ENCODE measurements around the gene ZNF580. TPM values are rescaled to one million over a fixed set of nuclear protein-coding genes. Genes with fewer than 3 reads are reported as not detected.

The ZNF580 gene
- 7.1 and 8.8 TPM in 2 replicates for total RNA-seq

DNA sequence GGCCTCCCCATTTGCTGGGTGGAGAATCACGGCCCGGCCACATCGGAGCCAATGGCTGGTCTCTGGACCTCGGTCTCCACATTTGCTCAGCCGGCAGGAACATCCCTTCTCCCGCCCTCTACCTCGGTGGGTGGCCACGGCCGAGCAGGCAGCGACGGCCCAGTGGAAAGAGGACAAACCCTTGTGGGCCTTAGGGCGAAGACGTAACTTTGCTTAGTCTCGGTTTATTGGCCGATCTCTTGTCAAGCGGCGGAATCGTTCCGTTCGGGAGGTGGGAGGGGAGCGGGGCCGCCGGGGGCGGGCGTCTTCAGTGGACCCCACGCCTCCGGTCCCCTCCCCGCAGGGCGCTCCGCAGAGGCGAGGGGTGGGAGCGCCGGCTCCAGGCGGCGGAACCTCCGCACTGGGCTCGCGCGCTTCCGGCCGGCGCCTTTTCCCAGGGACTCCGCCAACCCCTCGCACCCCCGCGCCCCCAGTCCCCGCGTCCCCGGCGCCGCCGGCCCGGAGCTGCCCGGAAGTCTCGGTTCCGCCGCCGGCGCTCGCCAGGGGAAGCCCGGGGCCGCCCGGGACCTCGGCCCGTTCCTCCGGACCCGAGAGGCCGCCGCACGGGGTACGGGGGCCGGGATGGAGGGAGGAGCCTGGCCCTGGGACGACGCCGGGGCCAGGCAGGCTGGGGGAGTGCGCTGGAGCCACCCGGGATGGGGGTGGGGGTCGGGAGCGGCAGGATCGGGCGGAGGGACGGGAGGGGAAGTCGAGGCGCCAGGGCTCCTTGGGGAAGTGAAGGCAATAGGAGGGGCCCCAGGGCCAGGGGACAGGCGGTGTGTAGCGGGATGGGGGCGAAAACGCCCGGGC, at the start of gene ZNF580:
Gene ZNF580 (plus strand): TSS at position 426 of the 849 bp plus-strand sequence. CDS start 1,507 bp downstream, outside the sequence.

GRCh38 chr19:55599468-55599841, 41.3 kb upstream of the ZNF580 start, which contains the start of gene FIZ1:
FIZ1 (minus strand) TSS chr19:55599517; CDS start chr19:55597865, 1,652 bp downstream.

GRCh38 chr19:55599842-55600661, 40.8 kb upstream of the ZNF580 start, which contains the start of gene ZNF524:
ZNF524 (plus strand) TSS chr19:55600288; CDS start chr19:55602113, 1,825 bp downstream.

GRCh38 chr19:55605637-55606470, 34.9 kb upstream of the ZNF580 start, which contains the start of gene ZNF865:
ZNF865 (plus strand) TSS chr19:55605647; CDS start chr19:55613619, 7,972 bp downstream.

DNA sequence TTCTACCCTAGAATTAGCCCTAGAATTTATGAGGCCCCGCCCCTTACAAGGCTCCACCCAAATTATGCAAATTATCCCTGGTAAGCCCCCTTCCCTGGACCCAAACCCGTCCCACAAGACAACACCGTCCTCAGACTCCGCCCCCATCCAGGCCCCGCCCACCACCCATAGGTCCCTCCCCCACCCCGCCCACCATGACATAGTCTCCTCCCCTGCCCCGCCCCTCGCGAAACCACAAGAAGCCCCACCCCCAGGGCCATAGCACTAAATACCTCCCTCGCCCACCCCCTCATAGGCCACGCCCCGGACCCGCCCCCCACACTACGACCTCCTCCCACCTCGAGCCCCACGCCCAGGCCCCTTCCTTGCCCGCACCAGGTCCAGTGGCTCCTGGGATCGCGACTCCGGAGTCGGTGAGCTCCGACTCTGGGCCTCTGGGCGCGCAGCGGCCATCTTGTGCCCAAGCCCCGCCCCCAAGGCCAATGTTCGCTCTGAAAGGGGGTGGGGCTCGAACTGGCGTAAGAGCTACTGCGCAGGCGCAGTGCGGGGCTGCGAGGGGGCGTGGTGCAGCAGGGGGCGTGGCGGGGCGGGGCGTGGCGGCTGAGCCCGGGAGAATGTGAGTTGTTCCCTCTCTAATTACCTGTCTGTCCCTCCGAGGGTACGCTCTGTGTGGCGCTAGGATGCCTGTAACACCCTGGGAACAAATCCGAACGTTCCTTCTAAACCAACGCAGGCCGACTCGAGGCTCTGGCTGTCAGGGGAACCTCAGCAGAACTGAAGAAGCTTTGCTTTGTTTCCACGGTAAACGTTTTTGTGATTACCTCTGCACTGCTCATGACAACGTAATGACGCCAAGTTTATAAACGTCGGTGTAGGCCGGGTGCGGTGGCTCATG, 16.4 kb upstream of the ZNF580 start, which contains the start of gene ZNF784:
Gene ZNF784 (minus strand): TSS at position 458 of the 895 bp plus-strand sequence. CDS start 5 bp downstream, at position 453.

GRCh38 chr19:55643003-55643886, 2.4 kb downstream of the ZNF580 start, which contains the start of gene ZNF581:
ZNF581 (plus strand) TSS chr19:55643649; CDS start chr19:55644572, 923 bp downstream.

DNA sequence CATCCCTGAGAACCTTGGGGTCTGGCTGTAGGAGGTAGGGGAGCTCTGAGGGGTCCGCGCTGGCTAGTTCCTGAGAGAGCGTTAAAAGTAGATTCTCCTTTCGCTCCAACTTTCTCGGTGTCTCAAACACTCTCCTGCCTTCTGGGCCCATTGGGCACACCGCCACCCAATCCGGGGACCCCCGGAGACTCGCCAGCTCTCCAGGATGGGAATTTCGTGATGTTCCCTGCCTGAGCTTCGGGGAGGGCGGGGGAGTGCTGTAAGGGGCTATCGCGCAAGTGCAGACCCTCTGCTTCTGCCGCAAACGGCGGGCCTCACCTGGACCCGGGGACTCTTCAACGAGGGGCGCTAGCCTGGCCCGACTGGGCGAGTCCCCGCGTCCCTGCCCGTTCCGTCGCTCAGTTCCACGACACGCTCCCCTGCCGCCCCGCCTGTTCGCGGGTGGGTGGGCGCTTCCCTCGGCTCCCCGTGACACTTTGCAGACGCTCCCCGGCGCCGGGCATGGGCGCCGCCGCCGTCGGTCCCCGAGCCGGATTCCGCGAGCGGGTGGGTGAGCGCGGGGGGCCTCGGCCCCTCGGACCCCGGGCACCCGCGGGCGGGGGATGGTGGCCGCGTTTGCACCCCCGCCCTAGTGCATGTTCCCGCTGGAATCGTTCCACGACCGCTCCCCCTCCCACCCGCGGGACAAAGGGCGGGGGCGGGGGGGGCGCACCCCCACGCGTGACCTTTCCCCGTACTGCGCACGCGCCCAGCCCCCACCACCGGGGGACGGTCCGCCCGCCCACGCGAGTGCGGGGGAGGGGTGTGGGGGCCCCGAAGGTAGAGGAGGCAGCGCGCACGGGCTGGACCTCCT, 7.2 kb downstream of the ZNF580 start, which contains the start of gene CCDC106:
Gene CCDC106 (plus strand): TSS at position 481 of the 853 bp plus-strand sequence. CDS start 835 bp downstream, outside the sequence.

DNA sequence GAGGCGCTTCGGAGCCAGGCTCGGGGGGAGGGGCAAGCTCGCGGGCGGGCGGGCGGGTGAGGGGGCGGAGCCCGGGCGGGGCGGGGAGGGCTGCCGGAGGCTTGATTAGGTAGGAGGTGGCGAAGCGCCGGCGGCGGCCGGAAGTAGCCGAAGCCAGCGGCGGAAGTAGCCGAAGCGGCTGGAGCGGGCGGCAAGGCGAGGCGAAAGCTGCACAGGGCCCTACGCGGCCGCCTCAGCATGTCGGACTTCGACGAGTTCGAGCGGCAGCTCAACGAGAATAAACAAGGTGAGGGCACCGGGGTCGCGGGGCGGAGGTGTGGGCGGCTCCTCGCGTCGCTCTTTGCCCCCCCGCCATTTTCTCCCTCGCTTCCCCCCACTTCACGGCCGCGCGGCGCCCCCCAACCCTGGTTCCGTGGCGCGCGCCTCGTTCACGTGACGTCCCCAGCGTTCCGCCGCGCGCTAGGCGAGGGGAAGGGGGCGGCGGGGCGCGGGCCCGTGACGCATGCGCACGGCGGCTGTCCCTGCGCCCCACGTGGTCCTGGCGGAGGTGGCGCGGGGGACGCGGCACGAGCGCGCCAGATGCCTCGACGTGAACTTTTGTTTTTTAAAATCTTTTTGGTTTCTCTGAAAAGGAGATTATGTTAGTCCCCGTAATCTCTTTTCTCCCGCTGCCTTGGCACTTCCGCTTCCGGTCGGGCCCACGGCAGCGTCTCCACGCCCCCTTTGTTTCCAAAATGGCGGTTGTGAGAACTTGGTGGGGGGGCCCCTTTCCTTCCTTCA, 14.3 kb downstream of the ZNF580 start, which contains the start of gene U2AF2:
Gene U2AF2 (plus strand): TSS at position 168 of the 780 bp plus-strand sequence. CDS start 70 bp downstream, at position 238.

DNA sequence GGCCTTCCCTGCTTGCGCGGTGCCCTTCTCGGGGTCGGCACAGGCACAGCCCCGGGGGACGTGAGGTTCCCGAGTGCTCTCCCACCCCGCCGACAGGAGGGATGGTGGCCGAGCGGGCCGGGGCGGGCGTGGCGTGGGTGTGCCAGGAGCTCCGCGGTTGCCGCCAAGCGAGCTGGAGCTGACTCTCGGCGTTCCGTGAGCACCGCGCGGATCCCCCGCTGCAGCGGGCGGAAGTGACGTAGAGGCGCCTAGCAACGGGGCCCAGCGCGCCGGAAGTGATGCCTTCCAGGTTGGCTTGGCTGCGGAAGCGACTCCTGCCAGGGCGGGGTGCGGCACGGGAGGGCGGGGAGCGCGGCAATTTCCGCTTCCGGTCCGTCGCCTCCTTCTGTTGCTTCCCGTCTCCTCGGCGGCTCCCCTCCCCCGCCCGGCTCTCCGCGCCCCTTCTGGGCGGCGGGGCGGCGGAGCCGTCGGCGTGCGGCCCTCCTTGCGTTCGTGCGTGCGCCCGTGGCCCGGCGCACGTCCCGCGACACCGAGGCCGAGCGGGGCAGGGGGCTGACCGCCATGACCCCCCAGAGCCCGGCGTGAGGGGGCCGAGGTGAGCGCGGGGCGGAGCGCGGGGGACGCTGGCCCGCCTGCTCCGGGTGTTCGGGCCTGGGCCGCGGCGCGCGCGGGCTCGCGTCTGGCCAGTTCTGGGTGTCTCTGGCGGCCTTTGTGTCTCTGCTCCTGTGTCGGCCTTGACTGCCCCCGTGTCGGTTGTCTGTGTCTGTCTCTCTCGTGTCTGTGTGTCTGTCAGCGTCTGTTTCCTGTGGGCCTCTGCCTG, 34.2 kb downstream of the ZNF580 start, which contains the start of gene EPN1:
Gene EPN1 (plus strand): TSS at position 386 of the 820 bp plus-strand sequence. CDS start 3,402 bp downstream, outside the sequence.

Other genes starting within 250 kb of the ZNF580 start
- gene UBE2S, start 233.2 kb upstream of the ZNF580 start, total RNA-seq, result 66.7 and 71.0 TPM in 2 replicates
- not detected in 2 replicates for gene SHISA7, start 197.7 kb upstream of the ZNF580 start, total RNA-seq
- 36.7 and 40.1 TPM in 2 replicates for gene ISOC2, start 179.4 kb upstream of the ZNF580 start, total RNA-seq
- not detected in 2 replicates for gene C19orf85, start 176.3 kb upstream of the ZNF580 start, total RNA-seq
- gene ZNF628, start 164.4 kb upstream of the ZNF580 start, total RNA-seq, result 1.2 and 2.7 TPM in 2 replicates
- 13.7 and 20.4 TPM in 2 replicates for gene NAT14, start 155.8 kb upstream of the ZNF580 start, total RNA-seq
- gene SSC5D, start 152.6 kb upstream of the ZNF580 start, total RNA-seq, result 39.3 and 40.5 TPM in 2 replicates
- 0.13 TPM in 1 of 2 replicates, not detected in the other for gene SBK2, start 103.9 kb upstream of the ZNF580 start, total RNA-seq
- 0.07 TPM in 2 replicates for gene SBK3, start 95.5 kb upstream of the ZNF580 start, total RNA-seq
- 4.1 and 9.1 TPM in 2 replicates for gene ZNF579, start 60.2 kb upstream of the ZNF580 start, total RNA-seq
- gene FIZ1, start 41.5 kb upstream of the ZNF580 start, total RNA-seq, result 3.8 and 5.0 TPM in 2 replicates
- 9.5 and 13.1 TPM in 2 replicates for gene ZNF524, start 40.7 kb upstream of the ZNF580 start, total RNA-seq
- 2.5 and 5.1 TPM in 2 replicates for gene ZNF865, start 35.4 kb upstream of the ZNF580 start, total RNA-seq
- 3.9 and 5.1 TPM in 2 replicates for gene ZNF784, start 16.4 kb upstream of the ZNF580 start, total RNA-seq
- 16.6 and 24.6 TPM in 2 replicates for gene ZNF581, start 2.6 kb downstream of the ZNF580 start, total RNA-seq
- 10.7 and 13.3 TPM in 2 replicates for gene CCDC106, start 7.2 kb downstream of the ZNF580 start, total RNA-seq
- gene U2AF2, start 14.0 kb downstream of the ZNF580 start, total RNA-seq, result 103 and 111 TPM in 2 replicates
- 130 and 144 TPM in 2 replicates for gene EPN1, start 34.2 kb downstream of the ZNF580 start, total RNA-seq
- not detected in 2 replicates for gene NLRP9, start 97.4 kb downstream of the ZNF580 start, total RNA-seq
- gene RFPL4A, start 118.1 kb downstream of the ZNF580 start, total RNA-seq, result not detected in 2 replicates
- gene RFPL4AL1, start 128.1 kb downstream of the ZNF580 start, total RNA-seq, result not detected in 2 replicates
- gene NLRP11, start 191.0 kb downstream of the ZNF580 start, total RNA-seq, result not detected in 2 replicates
- gene NLRP4, start 195.5 kb downstream of the ZNF580 start, total RNA-seq, result not detected in 2 replicates

All from smooth muscle cell of the pulmonary artery (primary cell).